ENCODE results near the gene C2orf49. TPM values are rescaled to one million over a fixed set of nuclear protein-coding genes. Genes with fewer than 3 reads are reported as not detected.
A peak's percentile ranks its signal among the peaks of the same experiment; 100 is the strongest.

The C2orf49 gene
- total RNA-seq, 4 donors from 2014 or later = 6.8 to 83.3 (median 18.0) TPM

- Histone ChIP-seq H3K36me3 (peaks cover 0 to 48% (median 0%) of the 10 kb centered on the region in 3 donors), H3K9me3 (no peaks in the 10 kb centered on the region), H3K27me3 (no peaks in the 10 kb centered on the region), H3K4me1 (peaks cover 0 to 20% (median 2%) of the 10 kb centered on the region in 4 donors), H3K27ac (peak overlapping the region in 1 of 4 donors; percentile 62), H3K4me3 (no peak overlapping the region)
- no peak for DNase-seq
- TF ChIP-seq, protein P1, sequence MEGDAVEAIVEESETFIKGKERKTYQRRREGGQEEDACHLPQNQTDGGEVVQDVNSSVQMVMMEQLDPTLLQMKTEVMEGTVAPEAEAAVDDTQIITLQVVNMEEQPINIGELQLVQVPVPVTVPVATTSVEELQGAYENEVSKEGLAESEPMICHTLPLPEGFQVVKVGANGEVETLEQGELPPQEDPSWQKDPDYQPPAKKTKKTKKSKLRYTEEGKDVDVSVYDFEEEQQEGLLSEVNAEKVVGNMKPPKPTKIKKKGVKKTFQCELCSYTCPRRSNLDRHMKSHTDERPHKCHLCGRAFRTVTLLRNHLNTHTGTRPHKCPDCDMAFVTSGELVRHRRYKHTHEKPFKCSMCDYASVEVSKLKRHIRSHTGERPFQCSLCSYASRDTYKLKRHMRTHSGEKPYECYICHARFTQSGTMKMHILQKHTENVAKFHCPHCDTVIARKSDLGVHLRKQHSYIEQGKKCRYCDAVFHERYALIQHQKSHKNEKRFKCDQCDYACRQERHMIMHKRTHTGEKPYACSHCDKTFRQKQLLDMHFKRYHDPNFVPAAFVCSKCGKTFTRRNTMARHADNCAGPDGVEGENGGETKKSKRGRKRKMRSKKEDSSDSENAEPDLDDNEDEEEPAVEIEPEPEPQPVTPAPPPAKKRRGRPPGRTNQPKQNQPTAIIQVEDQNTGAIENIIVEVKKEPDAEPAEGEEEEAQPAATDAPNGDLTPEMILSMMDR (IDR thresholded peaks at IDR 0.05) = peak in 1 of 6 experiments; percentile 10
- no peak for TF ChIP-seq POLR2A (IDR thresholded peaks at IDR 0.05)
Observed at GRCh38 chr2:105384216-105384615, 46.9 kb downstream of the C2orf49 start.

- TF ChIP-seq, protein P1 (IDR thresholded peaks at IDR 0.05) = no peak
- TF ChIP-seq POLR2A (IDR thresholded peaks at IDR 0.05) = no peak
- no peaks in the 10 kb centered on the region for H3K9me3 ChIP-seq
- peak overlapping the region in 1 of 4 donors; percentile 62 for H3K27ac ChIP-seq
- H3K4me1 ChIP-seq = peaks cover 0 to 17% (median 0%) of the 10 kb centered on the region in 4 donors
- no peak overlapping the region for H3K4me3 ChIP-seq
- H3K27me3 ChIP-seq = no peaks in the 10 kb centered on the region
- no peak for DNase-seq
- H3K36me3 ChIP-seq = peaks cover 0 to 48% (median 0%) of the 10 kb centered on the region in 3 donors
Observed at GRCh38 chr2:105384861-105385260, 47.5 kb downstream of the C2orf49 start.

- Histone ChIP-seq H3K9me3 (no peaks in the 10 kb centered on the region), H3K4me3 (no peak overlapping the region), H3K27me3 (no peaks in the 10 kb centered on the region), H3K4me1 (peaks cover 0 to 12% (median 0%) of the 10 kb centered on the region in 4 donors), H3K36me3 (peaks cover 0 to 47% (median 0%) of the 10 kb centered on the region in 3 donors), H3K27ac (peak overlapping the region in 2 of 4 donors; percentile 49 to 62)
- TF ChIP-seq, protein P1 (IDR thresholded peaks at IDR 0.05) = no peak
- TF ChIP-seq POLR2A (IDR thresholded peaks at IDR 0.05) = no peak
- DNase-seq = no peak
Observed at GRCh38 chr2:105385731-105386540, 48.6 kb downstream of the C2orf49 start.

DNA sequence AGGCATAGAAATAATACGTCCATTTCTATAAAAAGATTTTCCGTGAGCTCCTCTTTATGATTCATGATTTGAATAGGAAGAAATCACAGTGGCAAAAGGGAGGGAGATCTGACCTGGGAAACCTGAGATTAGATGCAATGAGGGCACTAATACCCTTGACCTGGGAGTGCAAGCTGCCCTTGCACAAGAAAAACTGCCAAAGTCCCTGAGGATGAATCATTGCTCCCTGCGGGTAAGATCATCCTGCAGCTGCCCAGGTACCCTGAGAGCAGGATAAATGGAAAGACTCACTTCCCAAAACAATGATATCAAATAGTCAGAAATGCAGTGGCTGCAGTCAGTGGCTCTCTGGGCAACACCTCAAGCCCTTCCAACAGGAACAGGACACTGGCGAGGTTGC lies 49.9 kb downstream of the C2orf49 start:
- H3K4me3 ChIP-seq = no peak overlapping the region
- DNase-seq = no peak
- H3K27me3 ChIP-seq = no peaks in the 10 kb centered on the region
- peaks cover 0 to 36% (median 0%) of the 10 kb centered on the region in 3 donors for H3K36me3 ChIP-seq
- H3K9me3 ChIP-seq = no peaks in the 10 kb centered on the region
- peaks cover 0 to 19% (median 0%) of the 10 kb centered on the region in 4 donors for H3K4me1 ChIP-seq
- TF ChIP-seq POLR2A (IDR thresholded peaks at IDR 0.05) = no peak
- TF ChIP-seq, protein P1 (IDR thresholded peaks at IDR 0.05) = no peak
- peak overlapping the region in 1 of 4 donors; percentile 7 for H3K27ac ChIP-seq

- TF ChIP-seq, protein P1 (IDR thresholded peaks at IDR 0.05) = no peak
- TF ChIP-seq POLR2A (IDR thresholded peaks at IDR 0.05) = no peak
- Histone ChIP-seq H3K27ac (peak overlapping the region in 1 of 4 donors; percentile 49), H3K9me3 (no peaks in the 10 kb centered on the region), H3K36me3 (peaks cover 0 to 22% (median 0%) of the 10 kb centered on the region in 3 donors), H3K27me3 (no peaks in the 10 kb centered on the region), H3K4me1 (peaks cover 0 to 19% (median 0%) of the 10 kb centered on the region in 4 donors), H3K4me3 (no peak overlapping the region)
- no peak for DNase-seq
Observed at GRCh38 chr2:105388971-105389381, 51.6 kb downstream of the C2orf49 start.
